Left ventricle myocardium inferior (tissue), 1 donor: ENCODE data around the gene COX10. TPM values are rescaled to one million over a fixed set of nuclear protein-coding genes. Genes with fewer than 3 reads are reported as not detected.

Experiments
- DNase-seq: peaks from one replicate; pipeline ENCODE4 v3.0.0-alpha.2; 2020
- H3K27ac ChIP-seq: fragments of 200-600 bp; replicated peaks from 2 replicates; pipeline ENCODE4 v1.8.0; 2021
- H3K27me3 ChIP-seq: fragments of 200-600 bp; 2 replicates; pipeline ENCODE4 v1.8.0; 2021; ENCODE audit warnings: low read depth
- H3K36me3 ChIP-seq: fragments of 200-600 bp; 2 replicates; pipeline ENCODE4 v1.8.0; 2021
- H3K4me1 ChIP-seq: fragments of 200-600 bp; 2 replicates; pipeline ENCODE4 v1.8.0; 2021
- H3K4me3 ChIP-seq: fragments of 200-600 bp; 2 replicates; pipeline ENCODE4 v1.8.0; 2021; ENCODE audit warnings: mild to moderate bottlenecking, moderate library complexity
- H3K9me3 ChIP-seq: fragments of 200-600 bp; replicated peaks from 2 replicates; pipeline ENCODE4 v1.8.0; 2021
- CTCF ChIP-seq: fragments of 200-600 bp; IDR thresholded peaks from 2 replicates; pipeline ENCODE4 v1.8.0; 2021; ENCODE audit warnings: antibody characterized with exemption, mild to moderate bottlenecking, borderline replicate concordance
- intact Hi-C: fragments of 100-400 bp; cut with micrococcal nuclease; formaldehyde crosslinking; loops from one replicate; pipeline ENCODE4 v1.11.0; 2022
- total RNA-seq: library from RNA; stranded (reverse); fragmentation: NEBNext Ultra II Directional; extraction: Animal tissue kit (Norgen Biotek cat#: 25700); gene quantifications from one replicate; pipeline ENCODE4 v1.2.1, GENCODE V29; 2021
- donor health status: DM: no; HTN: yes; CAD: no; lungs with severe emphysema.

Gene COX10
- total RNA-seq, 1 donor from 2014 or later = 46.3 TPM

GRCh38 chr17:14038206-14038605 lies 31.1 kb upstream of the COX10 start:
- no peak for TF ChIP-seq CTCF
- Histone ChIP-seq H3K4me1 (no peaks in the 10 kb centered on the region), H3K27me3 (no peaks in the 10 kb centered on the region), H3K36me3 (peaks cover 18% of the 10 kb centered on the region), H3K27ac (no peak overlapping the region), H3K4me3 (no peak overlapping the region), H3K9me3 (no peaks in the 10 kb centered on the region)
- intact Hi-C loops = no loop called here
- no peak for DNase-seq

- no peak for TF ChIP-seq CTCF
- H3K36me3 ChIP-seq = peaks cover 4% of the 10 kb centered on the region
- intact Hi-C loops = no loop called here
Measured at GRCh38 chr17:14042411-14042810, 26.9 kb upstream of the COX10 start.

GRCh38 chr17:14044702-14045101 lies 24.6 kb upstream of the COX10 start:
- Histone ChIP-seq H3K27me3 (no peaks in the 10 kb centered on the region), H3K4me1 (no peaks in the 10 kb centered on the region), H3K9me3 (no peaks in the 10 kb centered on the region), H3K27ac (no peak overlapping the region), H3K36me3 (peaks cover 4% of the 10 kb centered on the region), H3K4me3 (no peak overlapping the region)
- DNase-seq = no peak
- no peak for TF ChIP-seq CTCF
- intact Hi-C loops = no loop called here

More at GRCh38 chr17:14042411-14042810, 26.9 kb upstream of the COX10 start:
- H3K4me3 ChIP-seq = no peak overlapping the region
- no peaks in the 10 kb centered on the region for H3K27me3 ChIP-seq
- no peaks in the 10 kb centered on the region for H3K9me3 ChIP-seq
- DNase-seq = no peak
- no peaks in the 10 kb centered on the region for H3K4me1 ChIP-seq
- no peak overlapping the region for H3K27ac ChIP-seq

- Histone ChIP-seq H3K27me3 (no peaks in the 10 kb centered on the region), H3K9me3 (no peaks in the 10 kb centered on the region), H3K4me3 (no peak overlapping the region), H3K27ac (no peak overlapping the region), H3K36me3 (peaks cover 7% of the 10 kb centered on the region), H3K4me1 (no peaks in the 10 kb centered on the region)
- no peak for DNase-seq
- TF ChIP-seq CTCF = no peak
- intact Hi-C loops = no loop called here
Measured at GRCh38 chr17:14046978-14047377, 22.3 kb upstream of the COX10 start.

- no peak for TF ChIP-seq CTCF
- Histone ChIP-seq H3K36me3 (peaks cover 6% of the 10 kb centered on the region), H3K27me3 (no peaks in the 10 kb centered on the region), H3K9me3 (no peaks in the 10 kb centered on the region), H3K4me3 (no peak overlapping the region), H3K4me1 (no peaks in the 10 kb centered on the region), H3K27ac (no peak overlapping the region)
- intact Hi-C loops = no loop called here
- no peak for DNase-seq
Measured at GRCh38 chr17:14047591-14047990, 21.7 kb upstream of the COX10 start.

GRCh38 chr17:14048169-14048568 lies 21.1 kb upstream of the COX10 start:
- no peak overlapping the region for H3K27ac ChIP-seq
- peak; percentile 29 for TF ChIP-seq CTCF
- H3K27me3 ChIP-seq = no peaks in the 10 kb centered on the region
- peaks cover 6% of the 10 kb centered on the region for H3K36me3 ChIP-seq
- intact Hi-C loops = no loop called here
- no peak for DNase-seq
- no peaks in the 10 kb centered on the region for H3K9me3 ChIP-seq
- no peak overlapping the region for H3K4me3 ChIP-seq
- H3K4me1 ChIP-seq = no peaks in the 10 kb centered on the region
